Measurements from ENCODE around the gene CERS2.

DNA sequence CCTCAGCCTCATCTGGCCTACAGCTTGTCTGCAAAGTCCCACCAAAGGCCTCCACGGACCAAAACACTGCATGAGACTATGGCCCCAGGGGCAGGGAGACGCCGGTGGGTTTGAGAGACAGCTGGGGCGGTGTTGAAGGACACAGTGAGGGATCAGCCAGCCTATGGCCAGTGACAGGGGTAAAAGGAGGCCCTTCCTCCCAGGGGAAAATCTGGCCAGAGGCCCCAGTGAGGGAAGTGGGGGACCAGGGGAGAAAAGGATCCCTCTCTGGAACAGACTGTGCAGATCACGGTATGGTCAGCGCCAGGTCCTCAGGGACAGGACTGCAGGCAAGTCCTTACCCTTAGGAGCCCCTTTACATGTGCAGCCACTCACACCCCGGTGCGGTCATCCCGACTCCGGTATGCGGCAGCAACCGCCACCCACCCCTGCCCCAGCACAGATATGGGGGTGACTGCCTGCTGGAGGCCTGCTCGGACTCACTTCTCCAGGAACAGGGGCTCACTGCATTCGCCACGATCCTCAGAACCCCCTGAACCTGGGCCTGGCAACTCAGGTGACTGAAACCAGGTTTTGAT is 1.3 kb downstream of the CERS2 start:
- TF ChIP-seq CTCF (IDR thresholded peaks at IDR 0.05 in 8 of 11, conservative IDR thresholded peaks at IDR 0.05 in 3 of 11) (no peak), POLR2AphosphoS5 (IDR thresholded peaks at IDR 0.05) (no peak), POLR2A (IDR thresholded peaks at IDR 0.05) (no peak)

Measured in spleen (tissue), 7 donors.